ENCODE data around the gene LTBP3. TPM values are rescaled to one million over a fixed set of nuclear protein-coding genes. Genes with fewer than 3 reads are reported as not detected.

LTBP3 gene
- total RNA-seq, 2 donors from 2014 or later, result 492 to 512 TPM

GRCh38 chr11:65599216-65599954 lies 41.2 kb upstream of the LTBP3 start:
- H3K36me3 ChIP-seq, result peaks cover 35% of the 10 kb centered on the region
- ATAC-seq (ENCODE audit: insufficient number of reproducible peaks, low FRiP score, low read depth) (no peak), DNase-seq (ENCODE audit: low spot score) (no peak)
- no peaks in the 10 kb centered on the region for H3K4me1 ChIP-seq (ENCODE audit: control insufficient read depth in 1 of 2, low read depth in 2 of 2)
- TF ChIP-seq CTCF (IDR thresholded peaks at IDR 0.05), result no peak
- H3K27ac ChIP-seq, result no peak overlapping the region
- H3K27me3 ChIP-seq (replicated peaks; ENCODE audit: insufficient read depth), result no peaks in the 10 kb centered on the region
- H3K9me3 ChIP-seq, result no peaks in the 10 kb centered on the region
- H3K4me3 ChIP-seq, result no peak overlapping the region

GRCh38 chr11:65598258-65598699 lies 40.1 kb upstream of the LTBP3 start:
- no peak for ATAC-seq (ENCODE audit: insufficient number of reproducible peaks, low FRiP score, low read depth)
- H3K27ac ChIP-seq, result no peak overlapping the region
- peaks cover 0 to 6% of the 10 kb centered on the region in 2 donors for H3K4me1 ChIP-seq (ENCODE audit: control insufficient read depth in 1 of 2, low read depth in 2 of 2)
- H3K27me3 ChIP-seq (replicated peaks; ENCODE audit: insufficient read depth), result no peaks in the 10 kb centered on the region
- no peak for DNase-seq (ENCODE audit: low spot score)
- no peak for TF ChIP-seq CTCF (IDR thresholded peaks at IDR 0.05)
- no peaks in the 10 kb centered on the region for H3K9me3 ChIP-seq
- H3K4me3 ChIP-seq, result no peak overlapping the region
- peaks cover 27% of the 10 kb centered on the region for H3K36me3 ChIP-seq

- Histone ChIP-seq H3K27me3 (replicated peaks; ENCODE audit: insufficient read depth) (no peaks in the 10 kb centered on the region), H3K36me3 (peaks cover 22% of the 10 kb centered on the region), H3K4me3 (no peak overlapping the region), H3K27ac (no peak overlapping the region), H3K9me3 (no peaks in the 10 kb centered on the region), H3K4me1 (ENCODE audit: control insufficient read depth in 1 of 2, low read depth in 2 of 2) (peaks cover 0 to 12% of the 10 kb centered on the region in 2 donors)
- no peak for DNase-seq (ENCODE audit: low spot score)
- no peak for ATAC-seq (ENCODE audit: insufficient number of reproducible peaks, low FRiP score, low read depth)
- no peak for TF ChIP-seq CTCF (IDR thresholded peaks at IDR 0.05)
Observed at GRCh38 chr11:65596520-65596919, 38.4 kb upstream of the LTBP3 start.

- Histone ChIP-seq H3K27me3 (replicated peaks; ENCODE audit: insufficient read depth) (no peaks in the 10 kb centered on the region), H3K36me3 (peaks cover 27% of the 10 kb centered on the region), H3K4me3 (no peak within 1 kb of the TSS), H3K9me3 (no peaks in the 10 kb centered on the region), H3K4me1 (ENCODE audit: control insufficient read depth in 1 of 2, low read depth in 2 of 2) (peaks cover 0 to 12% of the 10 kb centered on the region in 2 donors), H3K27ac (peak within 1 kb of the TSS in 1 of 2 donors; percentile 17)
- no peak for ATAC-seq (ENCODE audit: insufficient number of reproducible peaks, low FRiP score, low read depth)
- no peak for TF ChIP-seq CTCF (IDR thresholded peaks at IDR 0.05)
- no peak for DNase-seq (ENCODE audit: low spot score)
Observed at GRCh38 chr11:65595543-65596281, 37.6 kb upstream of the LTBP3 start, which contains the start of gene KCNK7. Gene KCNK7 (minus strand): TSS chr11:65595800. CDS start chr11:65595772, 28 bp downstream.

- peak overlapping the region in 1 of 2 donors; percentile 17 for H3K27ac ChIP-seq
- peaks cover 0 to 12% of the 10 kb centered on the region in 2 donors for H3K4me1 ChIP-seq (ENCODE audit: control insufficient read depth in 1 of 2, low read depth in 2 of 2)
- TF ChIP-seq CTCF (IDR thresholded peaks at IDR 0.05), result no peak
- no peaks in the 10 kb centered on the region for H3K9me3 ChIP-seq
- H3K36me3 ChIP-seq, result peaks cover 33% of the 10 kb centered on the region
- no peak overlapping the region for H3K4me3 ChIP-seq
- ATAC-seq (ENCODE audit: insufficient number of reproducible peaks, low FRiP score, low read depth) (no peak), DNase-seq (ENCODE audit: low spot score) (no peak)
- H3K27me3 ChIP-seq (replicated peaks; ENCODE audit: insufficient read depth), result no peaks in the 10 kb centered on the region
Observed at GRCh38 chr11:65595131-65595530, 37.0 kb upstream of the LTBP3 start.
